ENCODE results near the gene LTBP4. TPM values are rescaled to one million over a fixed set of nuclear protein-coding genes. Genes with fewer than 3 reads are reported as not detected.

The LTBP4 gene
- total and polyA plus RNA-seq, 2 of the 13 experiments (the other 11 are each of a cell fraction or from before 2014, with no cell fraction given) = 0.86 to 2.3 TPM

GRCh38 chr19:40570313-40571004 is 30.7 kb upstream of the LTBP4 start (continued):
- TF ChIP-seq ZNF749 (CRISPR knock-in tag; IDR thresholded peaks at IDR 0.05; ENCODE audit: borderline replicate concordance) (no peak), CBX5 (CRISPR knock-in tag; IDR thresholded peaks at IDR 0.05; ENCODE audit: borderline replicate concordance) (no peak), GLMP (CRISPR knock-in tag; IDR thresholded peaks at IDR 0.05; ENCODE audit: borderline replicate concordance) (no peak), EHMT2 (IDR thresholded peaks at IDR 0.05; ENCODE audit: borderline replicate concordance, low read depth, low read length) (no peak; the same call in 1 of the 2 replicates), ZNF773 (CRISPR knock-in tag; IDR thresholded peaks at IDR 0.05; ENCODE audit: borderline replicate concordance) (no peak), MLXIP (CRISPR knock-in tag; IDR thresholded peaks at IDR 0.05; ENCODE audit: borderline replicate concordance) (no peak), TEAD2 (CRISPR knock-in tag; IDR thresholded peaks at IDR 0.05) (no peak), HNF4G (IDR thresholded peaks at IDR 0.05; ENCODE audit: borderline replicate concordance, low read depth, low read length) (no peak), HNF4G (CRISPR knock-in tag; IDR thresholded peaks at IDR 0.05; ENCODE audit: borderline replicate concordance, low read depth) (no peak), HNRNPLL (IDR thresholded peaks at IDR 0.05; ENCODE audit: low read depth, low read length, poor library complexity, severe bottlenecking) (peak; percentile 38), RBM22 (optimal IDR thresholded peaks at IDR 0.05; ENCODE audit: low read length) (no peak), CHD2 (IDR thresholded peaks at IDR 0.05; ENCODE audit: low read depth, low read length) (no peak), SMARCC2 (IDR thresholded peaks at IDR 0.05) (no peak), ZNF558 (CRISPR knock-in tag; IDR thresholded peaks at IDR 0.05; ENCODE audit: borderline replicate concordance) (no peak), IRF1 (CRISPR knock-in tag; IDR thresholded peaks at IDR 0.05; ENCODE audit: low read depth) (no peak), ELF3 (CRISPR knock-in tag; IDR thresholded peaks at IDR 0.05) (0 out of 2 replicates have a peak, but pooled peaks have one; percentile 8), KDM4B (CRISPR knock-in tag; IDR thresholded peaks at IDR 0.05) (no peak), PPARG (CRISPR knock-in tag; conservative IDR thresholded peaks at IDR 0.05) (no peak), ZNF18 (CRISPR knock-in tag; IDR thresholded peaks at IDR 0.05; ENCODE audit: insufficient replicate concordance) (no peak), SAP130 (CRISPR knock-in tag; IDR thresholded peaks at IDR 0.05; ENCODE audit: low read depth) (peak; percentile 70), ZNF777 (CRISPR knock-in tag; IDR thresholded peaks at IDR 0.05) (peak; percentile 80), SRSF9 (IDR thresholded peaks at IDR 0.05; ENCODE audit: borderline replicate concordance, insufficient read depth, low read depth, low read length, poor library complexity, severe bottlenecking) (no peak), RAD21 (CRISPR knock-in tag; IDR thresholded peaks at IDR 0.05) (0 out of 2 replicates have a peak, but pooled peaks have one; percentile 12), MEIS1 (CRISPR knock-in tag; IDR thresholded peaks at IDR 0.05; ENCODE audit: borderline replicate concordance) (no peak)

Data from HepG2 (cell line).